ENCODE results near the gene CCDC190.

DNA sequence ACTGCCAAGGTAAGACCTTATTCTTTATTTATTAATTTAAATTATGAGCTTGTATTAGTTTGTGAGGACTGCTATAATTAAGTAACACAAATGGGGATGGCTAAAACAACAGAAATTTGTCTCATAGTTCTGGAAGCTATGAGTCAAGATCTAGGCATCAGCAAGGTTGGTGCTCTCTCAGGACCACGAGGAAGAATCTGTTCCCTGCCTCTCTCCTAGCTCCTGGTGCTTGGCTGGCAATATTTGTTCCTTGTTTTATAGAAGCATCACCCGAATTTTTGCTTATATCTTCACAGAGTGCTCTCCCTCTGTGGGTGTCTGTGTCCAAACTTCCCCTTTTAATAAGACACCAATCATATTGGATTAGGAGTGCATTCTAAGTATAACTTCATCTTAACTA lies 41.4 kb upstream of the CCDC190 start:
- TF ChIP-seq CTCF (IDR thresholded peaks at IDR 0.05; ENCODE audit: insufficient read depth, low read length, poor library complexity, severe bottlenecking) (no peak), EZH2phosphoT487 (conservative IDR thresholded peaks at IDR 0.05; ENCODE audit: low read length) (no peak)

All from SU-DHL-6 (cell line).